Measurements from ENCODE around the gene GINS1.

GINS1 gene

GRCh38 chr20:25493748-25494505, 86.5 kb downstream of the GINS1 start:
- DNase-seq (ENCODE audit: low read depth in 2 of 2), result no peak

GRCh38 chr20:25494506-25495188, 87.2 kb downstream of the GINS1 start:
- DNase-seq (ENCODE audit: low read depth in 2 of 2), result no peak

- no peak for DNase-seq (ENCODE audit: low read depth in 2 of 2)
Observed at GRCh38 chr20:25495189-25495824, 87.8 kb downstream of the GINS1 start.

- no peak for DNase-seq (ENCODE audit: low read depth in 2 of 2)
Observed at GRCh38 chr20:25496165-25496967, 88.9 kb downstream of the GINS1 start.

GRCh38 chr20:25496968-25497401, 89.5 kb downstream of the GINS1 start:
- no peak for DNase-seq (ENCODE audit: low read depth in 2 of 2)

- no peak for DNase-seq (ENCODE audit: low read depth in 2 of 2)
Observed at GRCh38 chr20:25497586-25498279, 90.3 kb downstream of the GINS1 start.

All from stimulated activated CD8-positive, alpha-beta memory T cell treated with anti-CD3 and anti-CD28 coated beads, Interleukin-2, amount 100 ng/mL, for 48 hours (primary cell).